VCaP (cell line): Measurements from ENCODE around the gene WRAP73.
A peak's percentile ranks its signal among the peaks of the same experiment; 100 is the strongest.

Experiments
- H3K27ac ChIP-seq: fragments of 450-650 bp; 2 replicates; pipeline ENCODE4 v1.5.1; 2017
- CTCF ChIP-seq: fragments of 450-650 bp; conservative IDR thresholded peaks from 2 replicates; pipeline ENCODE4 v1.5.1; 2017; ENCODE audit warnings: mild to moderate bottlenecking, moderate library complexity

Gene WRAP73

GRCh38 chr1:3670823-3671265 is 20.9 kb upstream of the WRAP73 start:
- no peak overlapping the region for H3K27ac ChIP-seq
- no peak for TF ChIP-seq CTCF

- H3K27ac ChIP-seq = no peak overlapping the region
- TF ChIP-seq CTCF = no peak
These were observed 20.1 kb upstream of the WRAP73 start for GRCh38 chr1:3669971-3670431.

GRCh38 chr1:3669421-3669821 is 19.5 kb upstream of the WRAP73 start:
- peak overlapping the region; percentile 78 for H3K27ac ChIP-seq
- no peak for TF ChIP-seq CTCF

GRCh38 chr1:3668585-3669300 is 18.8 kb upstream of the WRAP73 start:
- TF ChIP-seq CTCF = no peak
- H3K27ac ChIP-seq = peak overlapping the region; percentile 78

- peak overlapping the region; percentile 78 for H3K27ac ChIP-seq
- no peak for TF ChIP-seq CTCF
These were observed 18.2 kb upstream of the WRAP73 start for GRCh38 chr1:3668148-3668547.

GRCh38 chr1:3664700-3665375 is 14.9 kb upstream of the WRAP73 start:
- H3K27ac ChIP-seq = no peak overlapping the region
- no peak for TF ChIP-seq CTCF

- TF ChIP-seq CTCF = no peak
- H3K27ac ChIP-seq = no peak overlapping the region
These were observed 14.2 kb upstream of the WRAP73 start for GRCh38 chr1:3663999-3664699.
